IPS DF 6.9 (cell line): Measurements from ENCODE around the gene RMDN3.
A peak's percentile ranks its signal among the peaks of the same experiment; 100 is the strongest.

Experiments used
- DNase-seq: peaks from one replicate; pipeline ENCODE4 v3.0.0-alpha.2; 2013; ENCODE audit warnings: low read depth, low spot score
- H3K27ac ChIP-seq: one replicate; pipeline ENCODE4 v1.5.1; 2013; ENCODE audit warnings: low read length, control low read depth
- H3K27me3 ChIP-seq: 2 replicates; pipeline ENCODE4 v1.6.1; 2013; ENCODE audit warnings: mild to moderate bottlenecking, low read length; ENCODE audit not compliant: control insufficient read depth, insufficient read depth
- H3K36me3 ChIP-seq: 2 replicates; pipeline ENCODE4 v1.6.1; 2013; ENCODE audit warnings: low read length; ENCODE audit not compliant: control insufficient read depth, insufficient read depth
- H3K4me1 ChIP-seq: 2 replicates; pipeline ENCODE4 v1.6.1; 2013; ENCODE audit warnings: low read length; ENCODE audit not compliant: control insufficient read depth, insufficient read depth
- H3K4me3 ChIP-seq: 2 replicates; pipeline ENCODE4 v1.5.1; 2013; ENCODE audit warnings: mild to moderate bottlenecking, low read length
- H3K9me3 ChIP-seq: 2 replicates; pipeline ENCODE4 v1.6.1; 2013; ENCODE audit warnings: low read length, inconsistent platforms; ENCODE audit not compliant: control insufficient read depth, insufficient read depth
- WGBS: extraction: QIAGEN DNeasy Blood & Tissue Kit; methylation state at CpG from one replicate; pipeline ENCODE4 v1.1.7; 2013; ENCODE audit warnings: mixed read lengths, missing lambda C conversion rate; ENCODE audit not compliant: insufficient read length, insufficient coverage; 5-methylcytosine and 5-hydroxymethylcytosine counted together

RMDN3 gene

DNA sequence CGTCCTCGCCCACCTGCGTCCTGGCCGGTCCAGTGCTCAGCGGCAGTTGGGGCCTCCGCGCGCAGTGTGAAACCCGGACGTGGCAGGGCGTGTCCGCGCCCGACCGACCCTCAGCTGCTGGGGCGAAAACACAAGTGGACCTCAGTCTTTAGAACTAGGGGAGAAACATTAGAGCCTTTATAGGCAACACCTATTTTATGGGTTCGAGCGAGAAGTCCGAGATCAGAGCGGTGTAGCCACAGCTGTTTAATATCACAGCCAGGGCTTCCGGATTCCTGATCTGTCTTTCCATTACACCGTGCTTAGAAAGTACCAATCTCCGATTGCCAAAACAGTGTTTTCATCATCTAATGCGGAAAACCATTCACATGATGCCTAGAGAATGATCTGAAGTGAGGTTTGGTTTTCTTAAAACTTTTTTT, 59.6 kb downstream of the RMDN3 start:
- Histone ChIP-seq H3K4me3 (peak overlapping the region; percentile 79; the same call in 1 of the 2 replicates), H3K27ac (no peak overlapping the region), H3K4me1 (no peaks in the 10 kb centered on the region), H3K36me3 (peaks cover 5% of the 10 kb centered on the region; the same call in 1 of the 2 replicates), H3K9me3 (no peaks in the 10 kb centered on the region), H3K27me3 (no peaks in the 10 kb centered on the region)
- no CpG with 5 or more reads among the region's 24 CpGs for whole genome bisulfite sequencing
- no peak for DNase-seq

DNA sequence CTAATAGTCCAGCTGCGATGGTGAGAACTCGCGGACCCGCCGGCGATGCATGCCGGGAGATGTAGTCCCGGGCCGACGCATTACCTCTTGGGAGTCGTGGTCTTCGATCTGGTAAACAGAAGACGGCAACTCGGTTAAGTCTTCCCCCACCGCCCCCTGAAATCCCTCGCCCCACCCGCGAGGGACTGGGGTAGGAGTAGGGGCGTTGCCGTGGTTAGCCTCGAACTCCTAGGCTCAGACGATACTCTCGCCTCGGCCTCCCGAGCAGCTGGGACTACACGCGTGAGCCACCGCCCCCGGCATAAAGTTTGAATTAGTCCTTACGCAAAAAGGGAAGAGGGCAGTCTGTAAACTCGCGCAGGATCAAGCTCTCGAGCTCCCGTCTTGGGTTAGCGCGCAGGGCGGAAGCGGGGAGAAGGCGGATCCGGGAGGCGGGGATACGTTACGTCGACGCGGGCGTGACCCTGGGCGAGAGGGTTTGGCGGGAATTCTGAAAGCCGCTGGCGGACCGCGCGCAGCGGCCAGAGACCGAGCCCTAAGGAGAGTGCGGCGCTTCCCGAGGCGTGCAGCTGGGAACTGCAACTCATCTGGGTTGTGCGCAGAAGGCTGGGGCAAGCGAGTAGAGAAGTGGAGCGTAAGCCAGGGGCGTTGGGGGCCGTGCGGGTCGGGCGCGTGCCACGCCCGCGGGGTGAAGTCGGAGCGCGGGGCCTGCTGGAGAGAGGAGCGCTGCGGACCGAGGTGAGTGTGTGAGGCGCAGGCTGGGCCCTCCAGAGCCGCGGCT, 60.2 kb downstream of the RMDN3 start, which contains the start of gene RAD51:
RAD51 (plus strand) TSS at position 487 of the 781 bp plus-strand sequence. CDS start 3,585 bp downstream, outside the sequence.
- peak; percentile 79 for DNase-seq

DNA sequence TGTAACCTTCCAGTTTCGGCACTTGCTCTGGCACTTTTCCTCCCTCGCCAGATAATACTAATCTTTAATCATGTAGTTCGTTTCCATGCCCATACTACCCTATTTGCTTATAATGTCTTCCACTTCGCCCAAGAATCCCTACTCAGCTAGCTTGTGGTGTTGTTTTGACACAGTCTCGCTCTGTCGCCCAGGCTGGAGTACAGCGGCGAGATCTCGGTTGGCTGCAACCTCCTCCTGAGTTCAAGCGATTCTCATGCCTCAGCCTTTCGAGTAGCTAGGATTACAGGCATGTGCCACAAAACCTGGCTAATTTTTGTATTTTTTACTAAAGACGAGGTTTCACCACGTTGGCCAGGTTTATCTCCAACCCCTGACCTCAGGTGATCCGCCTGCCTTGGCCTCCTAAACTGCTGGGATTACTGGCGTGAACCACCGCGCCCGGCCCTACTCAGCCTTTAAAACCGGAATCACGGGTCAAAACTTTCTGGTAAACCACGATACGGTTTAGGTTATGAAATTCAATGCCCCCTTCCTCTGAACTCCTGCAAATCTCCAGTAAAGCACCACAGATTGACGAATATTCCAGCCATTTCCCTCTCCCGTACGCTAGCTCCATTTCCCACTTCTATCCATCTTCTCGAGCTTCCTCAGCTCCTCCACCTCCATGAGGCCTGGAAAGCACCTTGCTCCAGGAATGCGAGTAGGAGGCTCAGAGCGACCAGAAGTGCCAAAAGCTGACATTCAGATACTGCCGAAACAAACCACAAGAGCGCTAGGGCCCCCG, 61.0 kb downstream of the RMDN3 start:
- Histone ChIP-seq H3K36me3 (no peaks in the 10 kb centered on the region), H3K9me3 (no peaks in the 10 kb centered on the region), H3K4me3 (peak overlapping the region; percentile 79; the same call in 1 of the 2 replicates), H3K4me1 (no peaks in the 10 kb centered on the region), H3K27me3 (no peaks in the 10 kb centered on the region), H3K27ac (no peak overlapping the region)
- DNase-seq = no peak
- no CpG with 5 or more reads among the region's 31 CpGs for WGBS

More for the DNA sequence above, 60.2 kb downstream of the RMDN3 start, which contains the start of gene RAD51:
- Histone ChIP-seq H3K4me1 (no peaks in the 10 kb centered on the region), H3K27me3 (no peaks in the 10 kb centered on the region), H3K9me3 (no peaks in the 10 kb centered on the region), H3K27ac (no peak within 1 kb of the TSS), H3K36me3 (peaks cover 5% of the 10 kb centered on the region; the same call in 1 of the 2 replicates), H3K4me3 (peak within 1 kb of the TSS; percentile 79)
- no CpG with 5 or more reads among the region's 81 CpGs for WGBS

DNA sequence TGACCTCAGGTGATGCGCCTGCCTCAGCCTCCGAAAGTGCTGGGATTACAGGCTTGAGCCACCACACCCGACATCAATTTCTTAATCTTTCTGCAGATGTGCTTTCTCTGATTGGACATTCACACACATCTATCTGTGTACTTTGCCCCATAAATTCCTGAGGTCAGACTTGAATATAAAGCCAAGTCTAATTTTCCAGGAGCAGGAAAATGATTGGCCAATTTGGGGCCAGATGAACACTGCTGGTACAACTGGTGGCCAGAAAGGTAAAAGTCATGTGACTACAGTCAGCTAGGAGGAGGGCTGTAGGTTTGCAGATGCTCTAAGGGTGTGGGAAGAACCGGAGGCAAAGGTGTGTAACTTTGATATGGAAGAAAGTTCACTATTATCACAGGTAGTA, 63.3 kb downstream of the RMDN3 start:
- no CpG with 5 or more reads among the region's 4 CpGs for WGBS
- no peaks in the 10 kb centered on the region for H3K9me3 ChIP-seq
- no peak overlapping the region for H3K27ac ChIP-seq
- no peaks in the 10 kb centered on the region for H3K27me3 ChIP-seq
- H3K4me3 ChIP-seq = no peak overlapping the region
- H3K4me1 ChIP-seq = no peaks in the 10 kb centered on the region
- no peaks in the 10 kb centered on the region for H3K36me3 ChIP-seq
- no peak for DNase-seq

DNA sequence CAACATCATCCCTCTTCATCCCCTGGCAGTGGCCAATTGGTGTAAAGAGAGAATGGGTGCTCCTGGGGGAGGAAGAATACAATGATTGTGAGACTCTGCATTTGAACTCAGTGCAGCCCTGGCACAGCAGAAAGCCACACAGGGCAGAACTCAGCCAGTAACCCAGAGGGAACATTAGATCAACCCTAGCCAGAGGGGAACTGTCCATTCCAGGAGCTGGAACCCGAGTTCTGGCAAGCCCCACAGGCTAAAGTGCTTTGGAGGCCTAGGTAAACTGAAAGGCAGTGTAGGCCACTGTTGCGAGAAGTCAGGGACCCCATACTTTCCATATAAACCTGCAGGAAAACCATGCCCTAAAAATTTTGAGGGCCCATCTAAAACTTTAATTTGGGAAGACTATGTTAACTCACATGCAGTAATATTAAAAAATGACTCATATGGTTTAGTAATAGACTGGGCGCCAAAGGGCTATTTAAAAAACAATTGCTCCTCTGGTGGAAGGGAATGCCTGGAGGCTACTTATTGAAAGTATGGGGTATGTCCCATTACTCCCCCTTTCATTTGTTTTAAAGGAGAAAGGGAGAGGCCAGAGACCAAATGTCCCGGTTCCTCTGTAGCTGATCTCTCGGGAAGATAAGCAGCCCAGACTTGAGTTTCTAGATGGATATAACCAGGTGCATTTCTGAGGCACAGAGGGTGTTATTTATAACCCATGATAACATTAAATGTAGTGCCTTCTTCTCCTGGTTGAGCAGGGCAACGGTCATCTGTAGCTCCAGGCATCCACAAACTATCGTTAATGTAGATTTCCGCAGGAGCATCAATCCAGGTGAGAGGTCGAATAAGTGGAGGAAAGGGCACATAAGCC, 65.9 kb downstream of the RMDN3 start:
- Histone ChIP-seq H3K27me3 (no peaks in the 10 kb centered on the region), H3K4me3 (no peak overlapping the region), H3K9me3 (no peaks in the 10 kb centered on the region), H3K36me3 (no peaks in the 10 kb centered on the region), H3K4me1 (no peaks in the 10 kb centered on the region), H3K27ac (no peak overlapping the region)
- WGBS = no CpG with 5 or more reads among the region's 9 CpGs
- no peak for DNase-seq
